Naive thymus-derived CD8-positive, alpha-beta T cell (primary cell): Measurements from ENCODE around the gene PXYLP1. TPM values are rescaled to one million over a fixed set of nuclear protein-coding genes. Genes with fewer than 3 reads are reported as not detected.

ENCODE experiments used
- ATAC-seq, 2 donors: fragments of 150-1000 bp; cut with Tn5 transposase in 1 of 2; sonication (Bioruptor Pico), chemical (Tn5 transposase) in 1 of 2; 1 replicate in 1 of 2; 2 replicates in 1 of 2; pipeline ENCODE4 v1.10.0; 2021; ENCODE audit warnings: mild to moderate bottlenecking in 2 of 2, moderate library complexity in 2 of 2
- POLR2A ChIA-PET: fragments of 350-600 bp; sonication (Branson Sonifier 250); formaldehyde crosslinking; loops from one replicate; lab custom pipeline; 2021; ENCODE audit warnings: antibody characterized with exemption; lab: Charles Lee
- DNase-seq, 10 donors: peaks; one replicate each; pipeline versions ENCODE4 v3.0.0 to v3.0.0-alpha.2; 2020 to 2022
- H3K27ac Mint-ChIP-seq, 10 donors: one replicate each; pipeline ENCODE4 v1.8.0; 2020 to 2022; ENCODE audit warnings: mild to moderate bottlenecking in 10 of 10, mixed read lengths in 10 of 10, moderate library complexity in 4 of 10, inconsistent platforms in 1 of 10
- H3K27me3 Mint-ChIP-seq, 5 donors: one replicate each; pipeline ENCODE4 v1.8.0; 2021 to 2022; ENCODE audit warnings: mixed read lengths in 5 of 5
- H3K36me3 Mint-ChIP-seq, 3 donors: one replicate each; pipeline ENCODE4 v1.8.0; 2020 to 2022; ENCODE audit warnings: mixed read lengths in 3 of 3, mild to moderate bottlenecking in 2 of 3, inconsistent platforms in 1 of 3
- H3K4me1 Mint-ChIP-seq, 4 donors: one replicate each; pipeline ENCODE4 v1.8.0; 2021 to 2022; ENCODE audit warnings: mixed read lengths in 4 of 4
- H3K4me3 Mint-ChIP-seq, 10 donors: one replicate each; pipeline ENCODE4 v1.8.0; 2020 to 2022; ENCODE audit warnings: mild to moderate bottlenecking in 10 of 10, mixed read lengths in 10 of 10, moderate library complexity in 6 of 10, inconsistent platforms in 1 of 10
- H3K9me3 Mint-ChIP-seq, 9 donors: one replicate each; pipeline ENCODE4 v1.8.0; 2020 to 2022; ENCODE audit warnings: mixed read lengths in 9 of 9, mild to moderate bottlenecking in 3 of 9, inconsistent platforms in 1 of 9, moderate library complexity in 1 of 9
- polyA plus RNA-seq, 3 donors: library from polyadenylated mRNA; unstranded; fragments of 300-500 nt; fragmentation: Illumina TruSeq; gene quantifications; one replicate each; pipeline ENCODE4 v1.2.3, GENCODE V29; 2021
- total RNA-seq, 8 experiments: library from RNA in 2 of 8; stranded (reverse) in 2 of 8; gene quantifications; one replicate each; pipeline ENCODE4 v1.2.3 and lab custom pipeline; 2021 to 2026

The PXYLP1 gene
- total and polyA plus RNA-seq, 5 experiments from 2014 or later = 9.9 to 36.9 (median 18.3) TPM

DNA sequence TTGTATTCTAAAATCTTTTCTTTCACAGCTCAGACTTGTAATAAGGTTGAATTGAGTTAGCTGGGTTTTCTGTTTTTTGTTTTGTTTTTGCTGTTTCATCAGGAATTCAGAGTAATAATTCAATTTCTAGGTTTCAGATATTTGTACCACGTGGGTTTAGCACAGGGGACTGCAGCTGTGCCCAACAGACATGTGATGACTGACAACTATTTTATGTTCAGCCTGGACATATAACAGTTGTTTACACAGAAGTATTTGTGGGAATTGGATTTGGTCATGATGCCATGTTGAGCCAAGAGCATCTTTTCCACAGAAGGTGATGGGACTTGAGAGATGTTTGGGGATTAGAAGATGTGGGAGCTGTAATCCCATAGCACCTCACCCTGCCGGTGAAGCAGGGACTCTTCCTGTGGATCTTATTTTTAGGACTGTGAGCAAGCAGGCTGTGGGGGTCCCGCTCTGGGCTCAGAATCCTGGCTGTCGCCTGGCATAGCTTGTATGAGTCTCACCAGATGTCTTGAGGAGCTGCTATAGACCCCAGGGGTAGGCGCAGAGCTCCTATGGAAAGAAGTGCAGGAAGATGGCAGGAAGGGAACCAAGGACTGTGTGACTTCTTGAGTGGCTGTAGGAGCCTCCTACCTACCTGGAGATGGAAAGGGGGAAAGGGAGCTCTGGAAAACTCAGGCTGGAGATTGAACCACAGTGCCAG lies 23.7 kb downstream of the PXYLP1 start:
- POLR2A ChIA-PET = interaction anchor here (1.1 to 11.8 kb wide), 6 partner anchors 11 to 225 kb away, joined by 3 to 99 read pairs (median 6); partner anchors contain the start of gene PXYLP1
- H3K27ac Mint-ChIP-seq = peak overlapping the region in 9 of 10 donors; percentile 26 to 90 (median 67)
- ATAC-seq (no peak), DNase-seq (peak in 1 of 10 donors; percentile 6)
- H3K36me3 Mint-ChIP-seq = peaks cover 0 to 17% (median 8%) of the 10 kb centered on the region in 3 donors
- H3K4me1 Mint-ChIP-seq = peaks cover 14 to 79% (median 31%) of the 10 kb centered on the region in 4 donors
- H3K4me3 Mint-ChIP-seq = no peak overlapping the region
- H3K27me3 Mint-ChIP-seq = no peaks in the 10 kb centered on the region
- no peaks in the 10 kb centered on the region for H3K9me3 Mint-ChIP-seq

GRCh38 chr3:141255846-141256261 lies 24.2 kb downstream of the PXYLP1 start:
- Mint-ChIP-seq H3K4me3 (peak overlapping the region in 8 of 10 donors; percentile 1 to 66 (median 24)), H3K4me1 (peaks cover 14 to 81% (median 29%) of the 10 kb centered on the region in 4 donors), H3K36me3 (peaks cover 0 to 21% (median 10%) of the 10 kb centered on the region in 3 donors), H3K27me3 (no peaks in the 10 kb centered on the region), H3K27ac (peak overlapping the region in 9 of 10 donors; percentile 7 to 93 (median 84)), H3K9me3 (no peaks in the 10 kb centered on the region)
- POLR2A ChIA-PET = interaction anchor here (1.2 to 11.8 kb wide), 4 partner anchors 11 to 56 kb away, joined by 5 to 99 read pairs (median 20); partner anchors contain the start of gene PXYLP1
- DNase-seq (peak in 8 of 10 donors; percentile 40 to 66 (median 57)), ATAC-seq (peak; percentile 98 to 99)

GRCh38 chr3:141256820-141257219 lies 25.2 kb downstream of the PXYLP1 start:
- DNase-seq (no peak), ATAC-seq (no peak)
- no peaks in the 10 kb centered on the region for H3K9me3 Mint-ChIP-seq
- H3K27ac Mint-ChIP-seq = peak overlapping the region in 2 of 10 donors; percentile 31
- H3K4me1 Mint-ChIP-seq = peaks cover 17 to 81% (median 32%) of the 10 kb centered on the region in 4 donors
- POLR2A ChIA-PET = interaction anchor here (1.2 to 11.8 kb wide), 3 partner anchors 10 to 55 kb away, joined by 5 to 99 read pairs (median 31); partner anchors contain the start of gene PXYLP1
- H3K36me3 Mint-ChIP-seq = peaks cover 0 to 26% (median 8%) of the 10 kb centered on the region in 3 donors
- no peaks in the 10 kb centered on the region for H3K27me3 Mint-ChIP-seq
- no peak overlapping the region for H3K4me3 Mint-ChIP-seq

- POLR2A ChIA-PET = interaction anchor here (1.3 to 11.8 kb wide), 3 partner anchors 9 to 25 kb away, joined by 5 to 99 read pairs (median 8); partner anchors contain the start of gene PXYLP1
- Mint-ChIP-seq H3K27me3 (no peaks in the 10 kb centered on the region), H3K36me3 (peaks cover 0 to 34% (median 13%) of the 10 kb centered on the region in 3 donors), H3K9me3 (no peaks in the 10 kb centered on the region), H3K27ac (peak overlapping the region in 2 of 10 donors; percentile 40 to 61), H3K4me1 (peaks cover 13 to 78% (median 35%) of the 10 kb centered on the region in 4 donors), H3K4me3 (no peak overlapping the region)
- ATAC-seq = no peak
- DNase-seq = peak in 1 of 10 donors; percentile 49
Measured at GRCh38 chr3:141257961-141258360, 26.3 kb downstream of the PXYLP1 start.

DNA sequence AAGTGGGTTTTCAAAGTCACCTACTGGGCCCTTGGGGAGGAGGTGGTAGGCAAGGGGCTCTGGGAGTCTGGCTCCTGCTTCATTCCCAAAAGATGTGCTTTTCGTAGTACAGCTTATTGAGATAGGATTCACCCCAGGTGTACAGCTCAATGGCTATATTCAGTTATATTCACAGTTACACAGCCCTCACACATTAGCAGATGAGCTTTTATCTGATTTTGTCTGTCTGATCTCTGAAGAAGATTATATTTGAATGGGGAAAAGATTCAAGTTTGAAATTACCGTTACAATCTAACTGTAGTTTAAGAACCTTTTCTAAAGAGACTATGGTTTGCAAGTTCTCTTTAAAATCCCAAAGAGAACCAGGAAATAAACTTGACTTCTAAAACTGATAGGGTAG lies 27.3 kb downstream of the PXYLP1 start:
- ATAC-seq (no peak), DNase-seq (no peak)
- POLR2A ChIA-PET = interaction anchor here (0.6 to 11.8 kb wide), 4 partner anchors 8 to 26 kb away, joined by 3 to 99 read pairs (median 6); partner anchors contain the start of gene PXYLP1
- Mint-ChIP-seq H3K27ac (peak overlapping the region in 2 of 10 donors; percentile 17 to 29), H3K4me3 (no peak overlapping the region), H3K27me3 (no peaks in the 10 kb centered on the region), H3K9me3 (no peaks in the 10 kb centered on the region), H3K4me1 (peaks cover 9 to 79% (median 33%) of the 10 kb centered on the region in 4 donors), H3K36me3 (peaks cover 0 to 42% (median 20%) of the 10 kb centered on the region in 3 donors)

DNA sequence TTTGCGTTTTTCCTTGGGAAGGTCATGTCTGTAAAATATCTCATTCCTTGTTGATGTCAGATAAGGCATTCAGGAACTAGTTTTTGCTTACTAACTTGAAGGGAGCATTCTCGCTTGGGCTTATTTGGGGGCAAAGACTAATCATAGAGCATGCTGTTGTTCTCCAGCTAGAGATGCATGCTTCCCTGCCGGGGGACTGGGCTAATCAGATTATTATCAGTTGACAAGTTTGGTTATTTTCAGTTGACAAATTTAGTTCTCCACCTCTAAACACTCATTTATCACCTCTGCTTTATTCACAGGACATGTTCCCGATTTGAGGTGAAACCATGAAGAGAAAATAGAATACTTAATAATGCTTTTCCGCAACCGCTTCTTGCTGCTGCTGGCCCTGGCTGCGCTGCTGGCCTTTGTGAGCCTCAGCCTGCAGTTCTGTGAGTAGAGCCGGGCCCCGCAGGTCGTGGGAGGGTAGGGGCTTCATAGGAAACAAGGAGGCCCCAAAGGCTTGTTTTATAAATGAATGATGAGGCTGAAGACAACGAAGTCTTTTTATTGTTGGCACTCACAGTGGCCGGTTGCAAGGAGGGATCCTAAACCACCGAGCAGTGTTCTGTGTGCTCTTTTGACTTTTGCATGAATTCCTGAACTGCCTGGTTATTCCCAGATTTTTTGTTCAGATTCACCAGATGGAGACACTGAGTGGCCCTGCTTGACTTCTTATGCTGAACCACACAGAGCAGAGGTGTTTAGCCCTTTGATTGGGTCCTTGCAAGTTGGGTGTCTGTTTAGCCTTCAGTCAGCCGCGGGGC lies 28.4 kb downstream of the PXYLP1 start:
- H3K27ac Mint-ChIP-seq = peak overlapping the region in 4 of 10 donors; percentile 34 to 71 (median 51)
- POLR2A ChIA-PET = interaction anchor here (1.9 to 11.8 kb wide), 2 partner anchors 8 to 27 kb away, joined by 5 to 99 read pairs; partner anchors contain the start of gene PXYLP1
- no peak overlapping the region for H3K4me3 Mint-ChIP-seq
- peaks cover 0 to 47% (median 23%) of the 10 kb centered on the region in 3 donors for H3K36me3 Mint-ChIP-seq
- no peaks in the 10 kb centered on the region for H3K27me3 Mint-ChIP-seq
- no peaks in the 10 kb centered on the region for H3K9me3 Mint-ChIP-seq
- ATAC-seq = no peak
- no peak for DNase-seq
- peaks cover 10 to 81% (median 35%) of the 10 kb centered on the region in 4 donors for H3K4me1 Mint-ChIP-seq

GRCh38 chr3:141260630-141260927 lies 29.0 kb downstream of the PXYLP1 start:
- DNase-seq (peak in 1 of 10 donors; percentile 15), ATAC-seq (no peak)
- Mint-ChIP-seq H3K4me1 (peaks cover 13 to 81% (median 36%) of the 10 kb centered on the region in 4 donors), H3K9me3 (no peaks in the 10 kb centered on the region), H3K27me3 (no peaks in the 10 kb centered on the region), H3K4me3 (no peak overlapping the region), H3K27ac (peak overlapping the region in 4 of 10 donors; percentile 32 to 65 (median 45)), H3K36me3 (peaks cover 0 to 47% (median 23%) of the 10 kb centered on the region in 3 donors)
- POLR2A ChIA-PET = interaction anchor here (0.6 kb wide), 1 partner anchor 932 kb away, joined by 3 read pairs; no protein-coding TSS in a partner anchor

- no peaks in the 10 kb centered on the region for H3K9me3 Mint-ChIP-seq
- peaks cover 14 to 81% (median 37%) of the 10 kb centered on the region in 4 donors for H3K4me1 Mint-ChIP-seq
- H3K4me3 Mint-ChIP-seq = peak overlapping the region in 2 of 10 donors; percentile 26 to 38
Measured at GRCh38 chr3:141261472-141262307, 30.1 kb downstream of the PXYLP1 start.

DNA sequence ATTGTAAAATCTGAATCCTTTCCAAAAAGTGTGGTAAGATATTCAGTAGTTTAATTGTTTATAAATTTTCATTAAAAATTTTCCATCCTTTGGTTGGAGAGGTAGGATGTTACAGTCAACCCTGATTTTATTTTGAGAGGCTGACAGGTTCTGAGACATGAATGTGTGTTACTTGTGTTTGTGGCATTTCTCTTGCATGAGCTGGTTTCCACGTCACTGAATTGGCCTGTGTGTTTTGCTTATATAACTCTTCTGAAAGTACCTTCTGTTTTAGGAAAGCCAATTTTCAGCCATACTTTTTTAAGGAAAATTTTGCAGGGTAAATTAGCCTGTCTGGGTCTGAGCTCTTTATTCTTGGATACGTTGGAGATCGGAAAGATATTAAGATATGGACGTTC lies 30.7 kb downstream of the PXYLP1 start:
- POLR2A ChIA-PET = interaction anchor here (1.3 kb wide), 1 partner anchor 31 kb away, joined by 6 read pairs; the partner anchor contains the start of gene PXYLP1
- no peaks in the 10 kb centered on the region for H3K9me3 Mint-ChIP-seq
- ATAC-seq = no peak
- peak overlapping the region in 2 of 10 donors; percentile 32 to 33 for H3K27ac Mint-ChIP-seq
- peaks cover 0 to 47% (median 21%) of the 10 kb centered on the region in 3 donors for H3K36me3 Mint-ChIP-seq
- H3K4me3 Mint-ChIP-seq = no peak overlapping the region
- H3K27me3 Mint-ChIP-seq = no peaks in the 10 kb centered on the region
- peaks cover 19 to 77% (median 43%) of the 10 kb centered on the region in 4 donors for H3K4me1 Mint-ChIP-seq
- no peak for DNase-seq

More at GRCh38 chr3:141261472-141262307, 30.1 kb downstream of the PXYLP1 start:
- ATAC-seq (no peak), DNase-seq (no peak)
- H3K27ac Mint-ChIP-seq = peak overlapping the region in 9 of 10 donors; percentile 9 to 86 (median 72)
- H3K36me3 Mint-ChIP-seq = peaks cover 0 to 47% (median 21%) of the 10 kb centered on the region in 3 donors
- H3K27me3 Mint-ChIP-seq = no peaks in the 10 kb centered on the region
- POLR2A ChIA-PET = interaction anchor here (1.3 kb wide), 1 partner anchor 30 kb away, joined by 6 read pairs; the partner anchor contains the start of gene PXYLP1

DNA sequence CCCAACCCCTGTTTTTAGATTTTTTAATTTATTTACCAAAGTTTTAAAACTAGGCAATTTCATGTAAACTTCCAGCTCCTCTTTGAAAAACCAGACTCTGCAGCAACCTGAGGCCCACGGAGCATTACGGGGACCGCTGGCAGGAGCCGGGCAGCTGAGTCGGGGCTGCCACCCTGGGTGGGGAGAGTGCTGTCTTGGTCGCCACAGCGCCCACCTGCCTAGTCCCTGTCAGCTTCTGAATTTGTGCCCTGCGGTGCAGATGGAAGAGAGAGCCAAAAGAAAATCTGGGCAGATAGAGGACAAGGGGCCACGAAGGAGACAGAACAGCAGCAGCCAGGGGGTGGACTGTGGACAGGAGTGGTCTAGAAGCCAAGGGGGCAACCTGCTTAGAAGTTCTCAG lies 34.6 kb downstream of the PXYLP1 start:
- peak in 2 of 10 donors; percentile 11 to 20 for DNase-seq
- H3K27me3 Mint-ChIP-seq = no peaks in the 10 kb centered on the region
- no peaks in the 10 kb centered on the region for H3K9me3 Mint-ChIP-seq
- H3K4me1 Mint-ChIP-seq = peaks cover 34 to 73% (median 56%) of the 10 kb centered on the region in 4 donors
- peak overlapping the region; percentile 94 to 99 (median 98) for H3K27ac Mint-ChIP-seq
- H3K4me3 Mint-ChIP-seq = peak overlapping the region; percentile 81 to 96 (median 92)
- POLR2A ChIA-PET = interaction anchor here (0.7 to 12.3 kb wide), 25 partner anchors 8 to 1745 kb away, joined by 3 to 425 read pairs (median 6); partner anchors contain the start of genes PXYLP1, RASA2 and SLC25A36
- no peak for ATAC-seq
- peaks cover 0 to 28% (median 16%) of the 10 kb centered on the region in 3 donors for H3K36me3 Mint-ChIP-seq
